ENCODE data around the gene ADAMTSL5. TPM values are rescaled to one million over a fixed set of nuclear protein-coding genes. Genes with fewer than 3 reads are reported as not detected.

Gene ADAMTSL5
- total RNA-seq, 1 experiment from 2014 or later, result 0.57 TPM

DNA sequence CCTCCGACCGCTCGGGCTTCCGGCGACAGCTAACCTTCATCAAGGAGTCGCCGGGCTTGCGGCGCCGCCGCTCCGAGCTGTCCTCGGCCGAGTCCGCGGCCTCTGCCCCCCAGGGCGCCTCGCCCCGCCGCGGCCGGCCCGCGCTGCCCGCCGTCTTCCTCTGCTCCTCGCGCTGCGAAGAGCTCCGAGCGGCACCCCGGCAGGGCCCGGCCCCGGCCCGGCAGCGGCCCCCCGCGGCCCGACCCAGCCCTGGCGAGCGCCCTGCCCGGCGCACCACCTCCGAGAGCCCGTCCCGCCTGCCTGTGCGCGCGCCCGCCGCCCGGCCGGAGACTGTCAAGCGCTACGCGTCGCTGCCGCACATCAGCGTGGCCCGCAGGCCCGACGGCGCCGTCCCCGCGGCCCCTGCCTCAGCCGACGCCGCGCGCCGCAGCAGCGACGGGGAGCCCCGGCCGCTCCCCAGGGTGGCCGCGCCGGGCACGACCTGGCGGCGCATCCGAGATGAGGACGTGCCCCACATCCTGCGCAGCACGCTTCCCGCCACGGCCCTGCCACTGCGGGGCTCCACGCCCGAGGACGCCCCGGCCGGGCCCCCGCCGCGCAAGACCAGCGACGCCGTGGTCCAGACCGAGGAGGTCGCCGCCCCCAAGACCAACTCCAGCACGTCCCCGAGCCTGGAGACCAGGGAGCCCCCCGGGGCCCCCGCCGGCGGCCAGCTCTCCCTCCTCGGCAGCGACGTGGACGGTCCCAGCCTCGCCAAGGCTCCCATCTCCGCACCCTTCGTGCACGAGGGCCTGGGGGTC is 43.4 kb downstream of the ADAMTSL5 start:
- DNase-seq (ENCODE audit: extremely low read depth, low read depth), result no peak

DNA sequence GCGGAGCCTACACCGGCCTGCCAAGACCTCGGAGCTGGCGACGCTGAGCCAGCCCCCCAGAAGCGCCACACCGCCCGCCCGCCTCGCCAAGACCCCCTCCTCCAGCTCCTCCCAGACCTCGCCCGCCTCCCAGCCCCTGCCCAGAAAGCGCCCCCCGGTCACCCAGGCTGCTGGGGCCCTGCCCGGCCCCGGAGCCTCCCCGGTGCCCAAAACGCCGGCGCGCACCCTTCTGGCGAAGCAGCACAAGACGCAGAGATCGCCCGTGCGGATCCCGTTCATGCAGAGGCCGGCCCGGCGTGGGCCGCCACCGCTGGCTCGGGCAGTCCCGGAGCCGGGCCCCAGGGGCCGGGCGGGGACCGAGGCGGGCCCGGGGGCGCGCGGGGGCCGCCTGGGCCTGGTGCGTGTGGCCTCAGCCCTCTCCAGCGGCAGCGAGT is 44.0 kb downstream of the ADAMTSL5 start:
- no peak for DNase-seq (ENCODE audit: extremely low read depth, low read depth)

DNA sequence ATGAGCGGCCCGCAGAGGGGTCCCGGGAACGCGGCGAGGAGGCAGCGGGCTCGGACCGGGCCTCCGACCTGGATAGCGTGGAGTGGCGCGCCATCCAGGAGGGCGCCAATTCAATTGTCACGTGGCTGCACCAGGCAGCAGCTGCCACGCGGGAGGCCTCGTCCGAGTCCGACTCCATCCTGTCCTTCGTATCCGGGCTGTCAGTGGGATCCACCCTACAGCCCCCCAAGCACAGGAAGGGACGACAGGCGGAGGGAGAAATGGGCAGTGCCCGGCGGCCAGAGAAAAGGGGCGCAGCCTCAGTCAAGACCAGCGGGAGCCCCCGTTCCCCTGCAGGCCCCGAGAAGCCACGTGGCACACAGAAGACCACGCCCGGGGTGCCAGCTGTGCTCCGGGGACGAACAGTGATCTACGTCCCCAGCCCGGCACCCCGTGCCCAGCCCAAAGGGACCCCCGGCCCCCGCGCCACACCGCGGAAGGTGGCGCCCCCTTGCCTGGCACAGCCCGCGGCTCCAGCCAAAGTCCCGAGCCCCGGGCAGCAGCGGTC is 44.5 kb downstream of the ADAMTSL5 start:
- DNase-seq (ENCODE audit: extremely low read depth, low read depth), result no peak

DNA sequence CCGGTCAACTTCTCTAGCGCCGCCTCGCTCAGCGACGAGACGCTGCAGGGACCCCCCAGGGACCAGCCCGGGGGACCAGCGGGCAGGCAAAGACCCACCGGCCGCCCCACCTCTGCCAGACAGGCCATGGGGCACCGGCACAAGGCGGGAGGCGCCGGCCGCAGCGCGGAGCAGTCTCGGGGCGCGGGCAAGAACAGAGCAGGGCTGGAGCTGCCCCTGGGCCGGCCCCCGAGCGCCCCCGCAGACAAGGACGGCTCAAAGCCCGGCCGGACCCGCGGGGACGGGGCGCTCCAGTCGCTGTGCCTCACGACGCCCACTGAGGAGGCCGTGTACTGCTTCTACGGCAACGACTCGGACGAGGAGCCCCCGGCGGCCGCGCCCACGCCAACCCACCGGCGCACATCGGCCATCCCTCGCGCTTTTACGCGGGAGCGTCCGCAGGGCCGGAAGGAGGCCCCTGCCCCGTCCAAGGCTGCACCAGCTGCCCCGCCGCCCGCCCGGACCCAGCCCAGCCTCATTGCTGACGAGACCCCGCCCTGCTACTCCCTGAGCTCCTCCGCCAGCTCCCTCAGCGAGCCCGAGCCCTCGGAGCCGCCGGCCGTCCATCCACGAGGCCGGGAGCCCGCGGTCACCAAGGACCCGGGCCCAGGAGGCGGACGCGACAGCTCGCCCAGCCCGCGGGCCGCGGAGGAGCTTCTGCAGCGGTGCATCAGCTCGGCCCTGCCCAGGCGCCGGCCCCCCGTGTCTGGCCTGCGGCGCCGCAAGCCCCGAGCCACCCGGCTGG is 45.1 kb downstream of the ADAMTSL5 start:
- DNase-seq (ENCODE audit: extremely low read depth, low read depth), result no peak

DNA sequence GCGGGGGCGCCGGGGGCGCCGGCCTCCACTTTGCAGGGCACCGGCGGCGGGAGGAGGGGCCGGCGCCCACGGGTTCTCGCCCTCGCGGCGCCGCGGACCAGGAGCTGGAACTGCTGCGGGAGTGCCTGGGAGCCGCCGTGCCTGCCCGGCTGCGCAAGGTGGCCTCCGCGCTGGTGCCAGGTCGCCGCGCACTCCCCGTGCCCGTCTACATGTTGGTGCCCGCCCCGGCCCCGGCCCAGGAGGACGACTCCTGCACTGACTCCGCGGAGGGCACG is 45.7 kb downstream of the ADAMTSL5 start:
- DNase-seq (ENCODE audit: extremely low read depth, low read depth), result no peak

DNA sequence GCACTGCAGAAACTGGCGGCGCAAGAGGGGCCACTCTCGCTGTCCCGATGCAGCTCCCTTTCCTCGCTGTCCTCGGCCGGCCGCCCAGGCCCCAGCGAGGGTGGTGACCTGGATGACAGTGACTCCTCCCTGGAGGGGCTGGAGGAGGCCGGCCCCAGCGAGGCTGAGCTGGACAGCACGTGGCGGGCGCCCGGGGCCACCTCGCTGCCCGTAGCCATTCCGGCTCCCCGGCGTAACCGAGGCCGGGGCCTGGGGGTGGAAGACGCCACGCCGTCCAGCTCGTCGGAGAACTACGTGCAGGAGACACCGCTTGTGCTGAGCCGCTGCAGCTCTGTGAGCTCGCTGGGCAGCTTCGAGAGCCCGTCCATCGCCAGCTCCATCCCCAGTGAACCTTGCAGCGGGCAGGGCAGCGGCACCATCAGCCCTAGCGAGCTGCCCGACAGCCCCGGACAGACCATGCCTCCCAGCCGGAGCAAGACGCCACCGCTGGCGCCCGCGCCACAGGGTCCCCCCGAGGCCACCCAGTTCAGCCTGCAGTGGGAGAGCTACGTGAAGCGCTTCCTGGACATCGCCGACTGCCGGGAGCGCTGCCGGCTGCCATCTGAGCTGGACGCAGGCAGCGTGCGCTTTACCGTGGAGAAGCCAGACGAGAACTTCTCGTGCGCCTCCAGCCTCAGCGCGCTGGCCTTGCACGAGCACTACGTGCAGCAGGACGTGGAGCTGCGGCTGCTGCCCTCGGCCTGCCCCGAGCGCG is 46.2 kb downstream of the ADAMTSL5 start:
- DNase-seq (ENCODE audit: extremely low read depth, low read depth), result no peak

DNA sequence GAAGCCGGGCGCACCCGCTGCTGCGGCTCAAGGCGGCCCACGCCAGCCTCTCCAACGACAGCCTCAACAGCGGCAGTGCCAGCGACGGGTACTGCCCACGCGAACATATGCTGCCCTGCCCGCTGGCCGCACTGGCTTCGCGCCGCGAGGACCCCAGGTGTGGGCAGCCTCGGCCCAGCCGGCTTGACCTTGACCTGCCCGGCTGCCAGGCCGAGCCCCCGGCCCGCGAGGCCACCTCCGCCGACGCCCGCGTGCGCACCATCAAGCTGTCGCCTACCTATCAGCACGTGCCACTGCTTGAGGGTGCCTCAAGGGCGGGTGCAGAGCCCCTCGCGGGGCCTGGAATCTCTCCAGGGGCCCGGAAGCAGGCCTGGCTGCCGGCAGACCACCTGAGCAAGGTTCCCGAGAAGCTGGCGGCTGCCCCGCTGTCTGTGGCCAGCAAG is 46.8 kb downstream of the ADAMTSL5 start:
- DNase-seq (ENCODE audit: extremely low read depth, low read depth), result no peak

DNA sequence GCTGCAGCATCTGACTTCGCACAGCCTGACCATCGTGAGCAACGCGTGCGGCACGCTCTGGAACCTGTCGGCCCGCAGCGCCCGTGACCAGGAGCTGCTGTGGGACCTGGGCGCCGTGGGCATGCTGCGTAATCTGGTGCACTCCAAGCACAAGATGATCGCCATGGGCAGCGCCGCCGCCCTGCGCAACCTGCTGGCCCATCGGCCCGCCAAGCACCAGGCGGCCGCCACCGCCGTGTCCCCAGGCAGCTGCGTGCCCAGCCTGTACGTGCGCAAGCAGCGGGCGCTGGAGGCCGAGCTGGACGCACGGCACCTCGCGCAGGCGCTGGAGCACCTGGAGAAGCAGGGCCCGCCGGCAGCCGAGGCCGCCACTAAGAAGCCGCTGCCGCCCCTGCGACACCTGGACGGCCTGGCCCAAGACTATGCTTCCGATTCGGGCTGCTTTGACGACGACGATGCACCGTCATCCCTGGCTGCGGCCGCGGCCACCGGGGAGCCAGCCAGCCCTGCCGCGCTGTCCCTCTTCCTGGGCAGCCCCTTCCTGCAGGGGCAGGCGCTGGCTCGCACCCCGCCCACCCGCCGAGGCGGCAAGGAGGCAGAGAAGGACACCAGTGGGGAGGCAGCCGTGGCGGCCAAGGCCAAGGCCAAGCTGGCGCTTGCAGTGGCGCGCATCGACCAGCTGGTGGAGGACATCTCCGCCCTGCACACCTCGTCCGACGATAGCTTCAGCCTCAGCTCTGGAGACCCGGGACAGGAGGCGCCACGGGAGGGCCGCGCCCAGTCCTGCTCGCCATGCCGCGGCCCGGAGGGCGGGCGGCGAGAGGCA is 47.4 kb downstream of the ADAMTSL5 start:
- no peak for DNase-seq (ENCODE audit: extremely low read depth, low read depth)

DNA sequence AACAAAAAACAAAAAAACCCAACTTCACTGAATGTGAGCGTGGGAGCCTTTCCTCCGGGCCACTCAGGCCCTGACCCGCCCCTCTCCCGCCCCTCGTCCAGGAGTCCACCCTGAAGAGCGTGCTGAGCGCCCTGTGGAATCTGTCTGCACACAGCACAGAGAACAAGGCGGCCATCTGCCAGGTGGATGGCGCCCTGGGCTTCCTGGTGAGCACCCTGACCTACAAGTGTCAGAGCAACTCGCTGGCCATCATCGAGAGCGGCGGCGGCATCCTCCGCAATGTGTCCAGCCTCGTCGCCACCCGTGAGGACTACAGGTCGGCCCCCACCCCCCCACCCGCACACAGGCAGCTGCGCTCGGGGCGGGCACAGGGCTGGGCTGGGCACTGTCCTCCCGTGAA is 51.0 kb downstream of the ADAMTSL5 start:
- no peak for DNase-seq (ENCODE audit: extremely low read depth, low read depth)

DNA sequence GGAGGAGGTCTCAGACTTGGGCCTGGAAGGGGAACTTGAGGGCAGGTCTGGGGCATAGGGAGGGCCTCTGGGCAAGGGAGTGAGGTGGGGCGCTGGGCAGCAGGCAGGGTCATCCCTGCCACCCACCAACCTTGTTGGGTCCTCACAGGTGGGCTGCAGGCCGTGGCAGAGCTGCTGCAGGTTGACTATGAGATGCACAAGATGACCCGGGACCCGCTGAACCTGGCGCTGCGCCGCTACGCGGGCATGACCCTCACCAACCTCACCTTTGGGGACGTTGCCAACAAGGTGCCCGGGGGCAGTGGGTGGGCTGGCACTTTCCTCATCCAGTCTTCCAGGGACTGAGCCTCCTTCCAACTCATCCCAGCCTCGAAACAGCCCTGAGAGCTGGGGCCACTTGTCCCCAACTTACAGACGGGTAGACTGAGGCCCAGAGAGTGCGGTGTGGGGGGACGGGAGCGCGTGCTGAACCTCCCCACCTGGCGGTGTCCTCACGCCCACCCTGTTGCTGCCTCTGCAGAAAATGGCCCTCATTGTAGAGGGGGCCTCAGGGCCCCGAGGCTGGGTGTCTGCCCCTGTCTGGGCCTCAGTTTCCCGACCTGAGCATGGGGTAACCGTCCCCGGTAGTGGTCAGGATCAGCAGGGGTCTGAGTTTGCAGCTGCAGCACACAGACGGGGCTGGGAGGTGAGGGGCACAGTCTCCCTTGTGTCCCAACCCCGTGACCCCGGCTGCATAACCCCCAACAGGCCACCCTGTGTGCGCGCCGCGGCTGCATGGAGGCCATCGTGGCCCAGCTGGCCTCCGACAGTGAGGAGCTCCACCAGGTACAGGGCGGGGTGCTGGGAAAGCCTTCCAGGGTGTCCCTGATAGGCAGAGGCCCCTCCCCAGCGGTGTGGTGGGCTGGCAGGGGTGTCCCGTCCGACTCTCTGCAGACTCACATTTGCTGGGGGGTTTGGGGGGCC is 52.5 kb downstream of the ADAMTSL5 start:
- DNase-seq (ENCODE audit: extremely low read depth, low read depth), result no peak

DNA sequence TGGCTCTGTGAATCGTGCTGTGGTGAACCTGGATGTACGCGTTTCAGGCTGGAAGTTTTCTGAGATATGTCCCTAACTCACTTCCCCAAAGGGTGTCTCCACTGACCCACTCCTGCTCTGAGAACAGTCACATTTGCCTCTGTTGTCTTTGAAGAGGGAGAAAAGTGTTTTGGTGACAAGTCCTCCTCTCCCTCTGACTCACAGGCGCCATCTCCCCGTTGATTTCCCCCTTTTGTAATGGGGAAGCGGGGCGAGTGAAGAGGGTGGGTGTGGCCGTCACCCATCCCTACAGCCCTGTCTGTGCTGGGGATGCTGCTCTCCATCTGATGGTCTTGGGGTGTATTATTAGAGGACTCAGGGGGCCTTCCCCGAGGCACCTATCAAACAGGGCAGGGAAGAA is 53.3 kb downstream of the ADAMTSL5 start:
- DNase-seq (ENCODE audit: extremely low read depth, low read depth), result no peak

DNA sequence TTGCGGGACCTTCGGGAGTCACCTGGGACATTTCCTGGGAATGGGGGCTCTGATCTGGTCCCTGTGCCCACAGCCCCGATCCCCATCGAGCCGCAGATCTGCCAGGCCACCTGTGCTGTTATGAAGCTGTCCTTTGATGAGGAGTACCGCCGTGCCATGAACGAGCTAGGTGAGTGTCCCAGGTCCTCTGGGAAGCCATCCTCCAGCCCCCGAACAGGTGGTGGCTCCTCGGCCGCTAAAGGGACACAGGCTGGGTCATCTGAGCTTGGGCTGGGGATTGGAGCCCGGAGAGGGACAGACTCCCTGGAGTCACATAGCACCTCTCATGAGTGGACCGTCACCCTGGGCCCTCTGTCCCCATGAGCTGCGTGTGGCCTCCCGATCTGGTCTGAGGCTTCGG is 54.9 kb downstream of the ADAMTSL5 start:
- no peak for DNase-seq (ENCODE audit: extremely low read depth, low read depth)

DNA sequence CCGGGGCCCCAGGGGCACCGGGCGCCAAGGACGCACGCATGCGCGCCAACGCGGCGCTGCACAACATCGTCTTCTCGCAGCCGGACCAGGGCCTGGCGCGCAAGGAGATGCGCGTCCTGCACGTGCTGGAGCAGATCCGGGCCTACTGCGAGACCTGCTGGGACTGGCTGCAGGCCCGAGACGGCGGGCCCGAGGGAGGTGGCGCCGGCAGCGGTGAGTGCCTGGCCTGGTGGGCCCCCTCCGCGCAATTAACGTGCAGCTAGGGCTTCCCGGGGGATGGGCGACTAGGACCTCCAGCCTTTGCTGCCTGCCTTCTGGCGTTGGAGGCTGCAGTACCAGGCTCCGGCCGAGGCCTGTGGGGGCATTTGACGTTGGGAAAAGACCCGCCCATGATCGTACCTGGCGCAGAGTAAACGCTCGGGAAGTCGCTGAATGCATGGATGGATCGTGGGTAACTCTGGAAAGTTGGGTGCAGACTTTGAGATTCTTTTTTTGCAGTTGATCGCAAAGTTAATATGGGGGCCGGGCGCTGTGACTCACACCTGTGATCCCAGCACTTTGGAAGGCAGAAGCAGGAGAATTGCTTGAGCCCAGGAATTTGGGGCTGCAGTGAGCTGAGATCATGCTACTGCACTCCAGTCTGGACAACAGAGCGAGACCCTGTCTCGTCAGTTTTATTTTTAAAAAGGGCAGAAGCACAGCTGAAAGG is 55.6 kb downstream of the ADAMTSL5 start:
- no peak for DNase-seq (ENCODE audit: extremely low read depth, low read depth)

DNA sequence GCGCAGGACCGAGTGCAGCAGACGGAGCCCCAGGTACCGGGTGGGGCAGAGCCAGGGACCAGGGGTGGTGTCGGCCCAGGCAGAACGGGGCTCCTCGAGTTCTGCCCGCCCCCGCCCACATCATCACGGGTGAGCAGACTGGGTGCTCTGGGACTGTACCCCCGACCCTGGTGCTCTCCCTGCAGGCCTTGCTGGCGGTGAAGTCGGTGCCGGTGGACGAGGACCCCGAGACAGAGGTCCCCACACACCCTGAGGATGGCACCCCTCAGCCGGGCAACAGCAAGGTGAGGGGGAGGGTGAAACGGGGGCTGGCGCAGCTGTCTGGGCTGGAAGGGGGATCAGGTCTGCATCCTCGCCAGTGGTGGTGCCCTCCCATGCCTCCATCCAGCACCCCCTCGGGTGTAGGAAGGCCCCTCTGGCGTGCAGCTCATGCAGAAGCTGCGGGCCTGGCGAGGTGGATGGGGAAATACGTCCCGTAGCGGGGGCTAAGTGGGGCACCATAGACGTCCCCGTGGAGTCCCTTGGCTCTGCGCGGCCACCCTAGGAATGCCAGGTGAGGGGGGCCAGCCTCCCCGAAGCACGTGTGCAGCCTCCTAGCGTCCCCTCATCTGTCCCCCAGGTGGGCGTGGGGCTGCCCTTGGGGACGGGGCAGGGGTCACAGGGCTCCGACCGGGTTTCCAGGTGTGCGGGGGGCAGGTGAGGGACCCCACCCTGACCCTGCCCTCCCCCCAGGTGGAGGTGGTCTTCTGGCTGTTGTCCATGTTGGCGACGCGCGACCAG is 56.5 kb downstream of the ADAMTSL5 start:
- DNase-seq (ENCODE audit: extremely low read depth, low read depth), result no peak

DNA sequence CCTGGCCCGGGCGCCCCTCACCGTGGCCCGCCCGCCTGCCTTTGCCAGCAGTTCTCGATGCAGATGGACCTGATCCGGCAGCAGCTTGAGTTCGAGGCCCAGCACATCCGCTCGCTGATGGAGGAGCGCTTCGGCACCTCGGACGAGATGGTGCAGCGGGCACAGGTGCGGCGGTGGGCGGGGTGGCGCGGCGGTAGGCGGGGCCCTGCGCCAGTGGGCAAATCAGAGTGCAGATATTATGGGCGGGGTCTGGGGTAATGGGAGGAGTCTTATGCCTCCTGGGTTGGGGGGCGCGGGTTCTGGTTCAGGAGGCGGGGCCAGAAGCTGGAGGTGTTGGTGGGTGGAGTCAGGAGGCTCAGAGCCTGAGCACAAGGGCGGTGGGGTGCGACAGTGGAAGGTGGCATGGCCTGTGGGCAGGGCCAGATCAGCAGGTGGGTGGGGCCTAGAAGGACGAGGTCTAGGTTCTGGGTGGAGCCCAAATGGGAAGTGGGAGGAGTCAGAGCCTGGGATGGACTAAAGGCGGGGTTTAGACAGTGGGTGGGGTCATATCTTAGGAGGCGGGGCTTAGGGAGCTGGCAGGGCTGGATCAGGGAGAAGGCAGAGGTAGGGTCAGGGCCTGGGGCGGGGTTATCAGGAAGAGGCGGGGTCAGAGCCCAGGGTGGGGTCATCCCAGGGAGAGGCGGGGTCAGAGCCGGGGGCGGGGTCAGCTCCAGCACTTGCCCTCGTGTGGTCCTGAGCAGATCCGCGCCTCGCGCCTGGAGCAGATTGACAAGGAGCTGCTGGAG is 57.3 kb downstream of the ADAMTSL5 start:
- DNase-seq (ENCODE audit: extremely low read depth, low read depth), result peak; percentile 79
